CD4-positive, alpha-beta T cell treated with Interleukin-15 for 1 hour (primary cell): Measurements from ENCODE around the gene ZNF333.
"Not testable (repeated sequence)": the region's sequence is repeated elsewhere in the genome, so short reads cannot be mapped to it uniquely, and the experiment has no call there.

Experiments used
- DNase-seq: peaks from one replicate; pipeline ENCODE4 v3.0.0-alpha.2; 2020

Gene ZNF333

DNA sequence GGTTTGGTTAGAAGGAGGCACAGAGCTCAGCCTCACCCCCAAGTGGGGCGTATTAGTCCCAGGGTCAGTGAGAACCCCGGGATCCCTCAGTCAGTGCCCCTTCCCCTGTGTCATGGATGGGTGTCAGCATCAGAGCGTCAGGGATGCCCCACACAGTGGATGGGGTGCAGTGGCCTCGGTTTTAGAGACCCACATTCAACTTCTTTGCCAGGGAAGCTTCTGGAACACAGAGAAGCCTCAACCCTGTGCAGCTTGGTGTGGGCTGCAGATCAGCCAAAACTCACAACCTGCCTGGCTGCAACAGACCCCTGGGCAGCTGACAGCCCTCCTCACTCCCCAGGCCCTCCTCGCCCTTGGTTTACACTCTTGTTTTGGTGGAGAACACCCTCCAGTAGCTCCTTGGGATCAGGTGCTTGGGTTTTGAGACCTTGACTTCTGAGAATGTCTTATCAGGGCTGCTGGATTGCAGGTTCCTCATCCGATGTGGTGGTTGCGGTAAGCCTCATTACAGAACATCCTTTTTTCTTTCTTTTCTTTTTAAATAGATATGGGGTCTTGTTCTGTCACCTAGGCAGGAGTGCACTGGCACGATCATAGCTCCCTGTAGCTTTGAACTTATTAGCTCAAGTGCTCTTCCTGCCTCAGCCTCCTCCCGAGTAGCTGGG lies 11.0 kb downstream of the ZNF333 start:
- DNase-seq = no peak

DNA sequence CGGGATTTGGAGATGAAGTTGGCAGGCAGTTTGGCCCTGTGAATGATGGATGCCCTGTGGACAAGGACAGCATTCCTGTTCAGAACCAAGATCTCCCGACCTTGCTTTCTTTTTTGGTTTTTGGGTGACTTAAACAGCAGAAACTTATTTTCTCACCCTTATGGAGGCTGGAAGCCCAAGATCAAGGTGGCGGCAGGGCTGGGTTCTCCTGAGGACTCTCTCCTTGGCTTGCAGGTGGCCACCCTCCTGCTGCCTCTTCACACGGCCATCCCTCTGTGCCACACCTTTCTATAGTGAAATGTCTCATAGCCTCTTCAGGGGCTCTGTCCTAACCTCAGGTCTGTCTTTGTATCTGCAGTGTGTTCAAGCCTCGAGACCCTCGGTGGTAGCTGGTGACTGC lies 14.0 kb downstream of the ZNF333 start:
- DNase-seq = no peak

DNA sequence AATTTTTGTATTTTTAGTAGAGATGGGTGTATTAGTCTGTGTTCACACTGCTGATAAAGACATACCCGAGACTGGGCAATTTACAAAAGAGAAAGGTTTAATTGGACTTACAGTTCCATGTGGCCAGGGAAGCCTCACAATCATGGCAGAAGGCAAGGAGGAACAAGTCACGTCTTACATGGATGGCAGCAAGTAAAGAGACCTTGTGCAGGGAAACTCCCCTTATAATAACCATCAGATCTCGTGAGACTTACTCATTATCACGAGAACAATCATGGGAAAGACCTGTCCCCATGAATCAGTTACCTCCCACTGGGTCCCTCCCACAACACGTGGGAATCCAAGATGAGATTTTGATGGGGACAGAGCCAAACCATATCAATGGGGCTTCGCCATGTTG lies 14.6 kb downstream of the ZNF333 start:
- DNase-seq = no peak

- DNase-seq = no peak
Measured at GRCh38 chr19:14715841-14716240, 26.0 kb downstream of the ZNF333 start.

GRCh38 chr19:14718522-14719116 lies 28.8 kb downstream of the ZNF333 start:
- DNase-seq = no peak

DNA sequence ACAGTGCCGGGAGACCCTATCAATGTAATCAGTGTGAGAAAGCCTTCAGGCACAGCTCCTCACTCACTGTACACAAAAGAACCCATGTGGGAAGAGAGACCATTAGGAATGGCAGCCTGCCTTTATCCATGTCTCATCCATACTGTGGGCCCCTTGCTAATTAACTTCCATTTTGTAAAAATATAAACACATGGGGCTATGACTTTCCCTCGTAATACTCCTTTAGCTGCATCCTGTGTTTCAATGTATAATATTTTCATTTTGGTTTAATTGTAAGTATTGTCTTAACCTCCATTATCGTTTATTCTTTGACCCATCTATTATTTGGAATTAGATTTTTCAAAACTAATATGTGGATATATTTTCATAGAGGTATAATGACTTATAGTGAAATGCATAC lies 29.3 kb downstream of the ZNF333 start:
- DNase-seq = no peak

DNA sequence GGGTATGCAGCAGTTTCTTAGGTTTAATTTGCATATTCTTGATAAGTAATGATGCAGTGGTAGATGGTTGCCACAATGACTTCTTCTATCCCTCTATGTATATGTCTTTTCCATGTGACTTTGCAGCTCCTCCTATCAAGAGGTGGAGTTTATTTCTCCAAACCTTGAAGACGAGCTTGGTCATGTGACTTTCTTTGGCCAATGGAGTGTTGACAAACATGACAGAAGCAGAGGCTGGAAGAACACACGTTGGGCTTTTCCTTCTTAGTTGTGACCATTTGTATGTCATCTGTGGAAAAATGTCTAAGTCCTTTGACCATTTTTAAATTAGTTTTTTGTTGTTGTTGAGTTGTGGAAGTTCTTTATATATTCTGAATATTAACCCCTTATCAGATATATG lies 32.3 kb downstream of the ZNF333 start:
- DNase-seq = no peak

GRCh38 chr19:14728595-14728994 lies 38.7 kb downstream of the ZNF333 start:
- DNase-seq = no peak

GRCh38 chr19:14731200-14731599 lies 41.4 kb downstream of the ZNF333 start:
- no peak for DNase-seq

GRCh38 chr19:14732510-14732909 lies 42.7 kb downstream of the ZNF333 start:
- DNase-seq = no peak

DNA sequence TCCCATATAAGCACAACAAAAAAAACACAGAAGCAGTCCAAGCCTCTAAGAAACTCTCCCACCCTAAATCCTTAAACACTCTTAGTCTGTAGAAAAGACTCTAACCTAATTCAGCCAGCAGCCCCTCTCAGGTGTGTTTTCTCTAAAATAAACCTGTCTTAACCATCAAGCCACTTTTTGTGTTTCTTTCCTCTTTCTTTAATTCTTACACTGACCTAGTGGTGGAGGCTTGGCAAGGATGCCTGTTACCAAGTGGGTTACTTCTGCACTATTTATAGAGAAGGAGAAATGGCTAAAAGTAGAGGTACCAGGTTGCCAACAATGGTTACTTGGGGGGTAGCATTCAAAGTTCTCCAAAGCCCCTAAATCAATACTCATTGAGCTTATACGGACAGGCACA lies 43.7 kb downstream of the ZNF333 start:
- DNase-seq = no peak

GRCh38 chr19:14735915-14736314 lies 46.1 kb downstream of the ZNF333 start:
- DNase-seq = no peak

GRCh38 chr19:14746886-14747285 lies 57.0 kb downstream of the ZNF333 start:
- no peak for DNase-seq

DNA sequence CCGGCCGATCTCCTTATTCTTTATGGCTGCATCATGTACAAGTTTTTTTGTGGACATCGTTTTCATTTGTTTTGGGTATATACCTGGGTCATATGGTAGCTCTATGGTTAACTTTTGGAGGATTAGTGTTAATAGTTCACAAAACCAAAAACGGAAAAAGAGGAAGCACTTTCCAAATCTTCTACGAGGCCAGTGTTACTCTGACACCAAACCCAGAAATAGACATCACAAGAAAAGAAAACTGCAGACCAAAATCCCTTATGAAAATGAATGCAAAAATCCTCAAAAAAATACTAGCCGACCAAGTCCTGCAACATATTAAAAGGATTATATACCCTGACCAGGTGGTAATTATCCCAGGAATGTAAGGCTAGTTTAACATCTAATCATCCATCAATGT lies 58.8 kb downstream of the ZNF333 start:
- no peak for DNase-seq

DNA sequence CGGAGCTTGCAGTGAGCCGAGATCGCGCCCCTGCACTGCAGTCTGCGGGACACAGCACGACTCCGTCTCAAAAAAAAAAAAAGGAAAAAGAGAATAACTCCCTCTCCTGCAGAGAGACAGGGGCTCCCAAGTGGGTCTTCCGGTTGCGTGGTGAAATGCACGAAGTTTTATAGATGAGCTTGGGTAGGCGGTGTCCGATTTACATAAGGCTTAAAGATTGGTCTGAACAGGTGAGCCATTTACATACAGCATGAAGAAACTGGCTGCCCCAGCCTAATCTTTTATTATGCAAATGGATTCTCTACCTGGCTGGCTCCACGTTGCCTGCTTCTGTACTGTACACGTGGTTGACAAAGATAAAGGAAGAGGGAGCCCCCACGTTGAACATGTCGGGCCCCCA lies 69.0 kb downstream of the ZNF333 start:
- no peak for DNase-seq

GRCh38 chr19:14761607-14762006 lies 71.8 kb downstream of the ZNF333 start:
- DNase-seq = no peak

DNA sequence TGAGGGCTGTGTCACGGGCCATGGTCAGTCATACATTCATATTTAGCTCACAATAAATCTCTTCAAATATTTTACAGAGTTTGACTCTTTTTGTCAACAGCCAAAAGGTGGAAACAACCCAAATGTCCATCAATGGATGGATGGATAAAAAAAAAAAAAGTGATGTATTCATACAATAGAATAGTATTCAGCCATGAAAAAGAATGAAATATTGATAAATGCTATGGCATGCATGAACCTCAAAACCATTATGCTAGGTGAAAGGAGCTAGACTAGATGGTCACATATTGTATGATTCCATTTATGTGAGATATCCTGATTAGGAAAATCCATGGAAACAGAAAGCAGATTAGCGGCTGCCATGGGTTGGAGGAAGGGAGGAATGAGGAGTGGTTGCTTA lies 72.3 kb downstream of the ZNF333 start:
- no peak for DNase-seq

DNA sequence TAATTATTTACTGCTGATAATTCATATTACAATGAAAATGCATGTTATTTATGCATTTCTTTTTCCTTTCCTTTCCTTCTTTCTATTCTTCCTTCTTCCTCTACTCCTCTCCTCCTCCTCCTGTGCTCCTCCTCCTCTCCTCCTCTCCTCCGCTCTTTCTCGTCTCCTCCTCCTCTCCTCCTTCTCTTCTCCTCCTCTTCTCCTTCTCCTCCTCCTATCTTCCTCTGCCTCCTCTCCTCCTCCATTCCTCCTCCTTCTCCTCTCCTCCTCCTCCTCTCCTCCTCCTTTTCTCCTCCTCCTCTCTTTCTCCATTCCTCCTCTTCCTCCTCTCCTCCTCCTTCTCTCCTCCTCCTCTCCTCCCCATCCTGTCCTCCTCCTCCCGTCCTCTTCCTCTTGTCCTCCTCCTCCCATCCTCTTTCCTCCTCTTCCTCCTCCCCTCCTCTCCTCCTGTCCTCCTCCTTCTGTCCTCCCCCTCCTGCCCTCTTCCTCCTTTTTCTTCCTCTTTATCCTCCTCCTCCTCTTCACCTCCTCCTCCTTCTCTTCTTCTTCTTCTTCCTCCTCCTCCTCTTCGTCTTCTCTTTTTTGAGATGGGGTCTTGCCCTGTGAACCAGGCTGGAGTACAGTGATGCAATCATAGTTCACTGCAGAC lies 73.8 kb downstream of the ZNF333 start:
- no peak for DNase-seq

DNA sequence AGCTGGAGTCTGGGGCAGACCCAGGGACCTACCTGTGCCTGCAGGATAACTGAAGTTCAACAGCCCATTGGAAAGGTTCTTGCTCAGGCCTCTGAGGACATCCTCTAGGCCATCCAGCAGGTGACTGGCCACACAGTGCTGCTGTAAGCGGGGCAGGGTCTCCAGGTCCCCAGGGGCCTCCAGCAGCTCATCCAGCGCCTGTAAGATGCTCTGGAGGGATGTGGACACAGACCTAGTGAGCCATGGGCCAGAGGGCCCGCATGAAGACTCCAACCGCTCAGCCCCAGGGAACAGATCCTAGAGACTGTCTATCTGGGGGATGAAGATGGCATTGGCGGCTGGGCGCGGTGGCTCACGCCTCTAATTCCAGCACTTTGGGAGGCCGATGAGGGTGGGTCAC lies 74.6 kb downstream of the ZNF333 start:
- DNase-seq = no peak

DNA sequence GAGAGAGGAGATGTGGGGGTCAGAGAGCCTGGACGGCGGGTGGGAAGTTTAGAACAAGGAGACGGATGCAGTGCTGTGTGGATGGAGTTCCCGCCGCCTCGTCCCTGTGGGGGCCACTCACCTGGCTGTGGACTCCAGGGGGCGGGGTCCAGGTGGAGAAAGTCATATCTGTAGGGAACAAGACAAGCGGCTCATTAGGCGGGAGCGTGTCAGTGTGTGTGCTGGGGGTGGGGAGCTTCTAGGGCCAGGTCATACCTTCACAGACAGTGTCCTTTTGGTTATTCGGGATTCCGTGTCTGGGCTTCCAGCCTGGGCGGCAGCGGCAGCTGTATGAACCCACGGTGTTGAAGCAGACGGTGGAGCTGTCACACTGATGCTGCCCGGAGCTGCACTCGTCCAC lies 75.6 kb downstream of the ZNF333 start:
- not testable (repeated sequence) for DNase-seq

DNA sequence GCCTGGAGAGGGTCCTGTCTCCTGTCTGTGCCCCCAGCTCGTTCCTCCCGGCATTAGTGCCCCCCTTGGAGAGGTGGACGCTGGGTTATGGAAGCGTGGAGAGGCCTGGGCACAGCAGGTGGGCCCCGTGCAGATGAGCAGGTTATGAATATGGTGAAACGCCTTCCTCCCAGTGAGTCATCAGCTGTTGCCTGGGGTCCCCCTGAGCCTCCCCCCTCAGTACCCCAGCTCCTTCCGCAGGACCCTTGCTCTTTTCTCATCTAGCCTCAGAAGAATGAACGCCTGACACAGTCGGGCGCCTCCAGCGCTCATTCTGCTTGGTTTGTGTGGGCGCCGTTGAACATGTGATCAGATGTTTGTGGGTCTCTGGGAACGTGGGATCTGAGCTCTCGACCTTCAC lies 76.0 kb downstream of the ZNF333 start:
- not testable (repeated sequence) for DNase-seq

DNA sequence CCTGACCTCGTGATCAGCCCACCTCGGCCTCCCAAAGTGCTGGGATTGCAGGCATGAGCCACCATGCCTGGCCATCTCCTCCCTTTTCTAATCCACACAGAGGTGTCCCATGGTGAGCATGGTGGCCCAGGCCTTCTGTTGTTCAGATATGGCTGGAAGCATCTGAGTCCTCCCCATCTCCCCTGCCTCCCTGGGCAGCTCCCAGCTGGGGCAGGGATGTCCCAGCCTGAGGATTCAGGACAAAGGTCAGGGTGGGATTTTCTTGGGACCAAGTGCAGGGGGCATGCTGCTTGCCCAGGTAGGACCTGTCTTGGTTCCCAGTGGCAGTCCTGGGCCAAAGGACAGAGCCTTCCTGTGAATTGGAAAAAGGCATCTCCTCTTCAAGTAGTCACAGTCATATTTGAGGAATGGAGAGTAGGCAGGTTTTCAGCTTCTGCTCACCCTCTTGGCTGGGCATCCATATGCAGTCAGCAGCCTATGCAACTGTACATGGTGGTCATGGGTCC lies 77.7 kb downstream of the ZNF333 start:
- no peak for DNase-seq

DNA sequence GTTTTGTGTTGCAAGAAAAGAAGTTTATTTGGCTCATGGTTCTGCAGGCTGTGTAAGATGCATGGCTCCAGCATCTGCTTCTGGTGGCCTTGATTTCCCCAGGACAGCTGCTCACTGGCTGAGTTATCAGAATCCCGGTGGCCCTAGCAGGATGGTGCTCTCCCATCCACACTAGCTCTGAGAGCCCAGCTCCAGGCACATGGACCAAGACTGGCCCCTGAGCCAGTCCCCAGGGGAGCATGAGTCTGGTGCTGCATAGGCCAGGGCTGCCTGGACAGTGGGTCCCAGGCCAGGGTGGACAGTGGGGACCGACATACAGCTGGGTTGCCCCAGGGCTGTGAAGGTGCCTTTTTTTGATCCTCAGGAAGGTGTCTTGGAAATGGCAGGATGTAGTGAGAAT lies 78.2 kb downstream of the ZNF333 start:
- DNase-seq = no peak

- no peak for DNase-seq
Measured at GRCh38 chr19:14769201-14769600, 79.4 kb downstream of the ZNF333 start.
